Peyer's patch (tissue), 4 donors: ENCODE results near the gene IQGAP2. TPM values are rescaled to one million over a fixed set of nuclear protein-coding genes. Genes with fewer than 3 reads are reported as not detected.
"Not testable (repeated sequence)": the region's sequence is repeated elsewhere in the genome, so short reads cannot be mapped to it uniquely, and the experiment has no call there.

ENCODE experiments used
- DNase-seq, 3 donors: peaks; one replicate each; pipeline ENCODE4 v3.0.0-alpha.2; 2017 to 2019
- H3K27ac ChIP-seq, 4 donors: fragments of 200-600 bp; sonication (generic); one replicate each; pipeline ENCODE4 v1.5.1; 2016 to 2019
- H3K27me3 ChIP-seq, 2 donors: fragments of 200-600 bp; sonication (generic); one replicate each; pipeline ENCODE4 v1.5.1; 2019
- H3K36me3 ChIP-seq, 3 donors: fragments of 200-600 bp; sonication (generic); one replicate each; pipeline ENCODE4 v1.5.1; 2016 to 2019
- H3K4me1 ChIP-seq, 4 donors: fragments of 200-600 bp; sonication (generic); one replicate each; pipeline ENCODE4 v1.5.1; 2016 to 2019
- H3K4me3 ChIP-seq, 4 donors: fragments of 200-600 bp; sonication (generic); 1 replicate in 3 of 4; 2 replicates in 1 of 4; pipeline ENCODE4 v1.5.1; 2016 to 2019; ENCODE audit warnings: mild to moderate bottlenecking in 1 of 4
- H3K9me3 ChIP-seq, 4 donors: fragments of 200-600 bp; sonication (generic); one replicate each; pipeline ENCODE4 v1.5.1; 2016 to 2019; ENCODE audit warnings: mild to moderate bottlenecking in 1 of 4
- CTCF ChIP-seq, 6 experiments: fragments of 450-650 bp in 4 of 6; fragments of 200-600 bp in 2 of 6; sonication (generic) in 1 of 6; IDR thresholded peaks; one replicate each; pipeline ENCODE4 v1.5.1; 2017 to 2019; ENCODE audit warnings: antibody characterized with exemption in 6 of 6, mild to moderate bottlenecking in 3 of 6, moderate library complexity in 1 of 6
- POLR2A ChIP-seq, 2 donors: fragments of 450-650 bp; IDR thresholded peaks; one replicate each; pipeline ENCODE4 v1.5.1; 2017; ENCODE audit warnings: antibody characterized with exemption in 2 of 2, mild to moderate bottlenecking in 2 of 2, moderate library complexity in 2 of 2
- total RNA-seq, 4 donors: library from RNA; depleted of rRNA; stranded (reverse); fragments of >200 nt; gene quantifications; one replicate each; pipeline ENCODE4 v1.1.0, GENCODE V29; 2016

The IQGAP2 gene
- total RNA-seq, 4 donors from 2014 or later = 58.6 to 110 (median 84.7) TPM

GRCh38 chr5:76427206-76428140, 24.4 kb downstream of the IQGAP2 start:
- H3K27ac ChIP-seq = no peak overlapping the region
- H3K36me3 ChIP-seq = no peaks in the 10 kb centered on the region
- H3K4me1 ChIP-seq = peaks cover 0 to 10% (median 0%) of the 10 kb centered on the region in 4 donors
- no peak overlapping the region for H3K4me3 ChIP-seq
- DNase-seq = no peak
- no peaks in the 10 kb centered on the region for H3K9me3 ChIP-seq
- TF ChIP-seq CTCF (IDR thresholded peaks at IDR 0.05) (no peak), POLR2A (IDR thresholded peaks at IDR 0.05) (no peak)
- H3K27me3 ChIP-seq = no peaks in the 10 kb centered on the region

- H3K9me3 ChIP-seq, H3K27me3 ChIP-seq, H3K36me3 ChIP-seq, H3K4me3 ChIP-seq, H3K27ac ChIP-seq, DNase-seq: not testable (repeated sequence)
- peaks cover 0 to 10% (median 0%) of the 10 kb centered on the region in 4 donors for H3K4me1 ChIP-seq
Measured at GRCh38 chr5:76428550-76428949, 25.5 kb downstream of the IQGAP2 start.

DNA sequence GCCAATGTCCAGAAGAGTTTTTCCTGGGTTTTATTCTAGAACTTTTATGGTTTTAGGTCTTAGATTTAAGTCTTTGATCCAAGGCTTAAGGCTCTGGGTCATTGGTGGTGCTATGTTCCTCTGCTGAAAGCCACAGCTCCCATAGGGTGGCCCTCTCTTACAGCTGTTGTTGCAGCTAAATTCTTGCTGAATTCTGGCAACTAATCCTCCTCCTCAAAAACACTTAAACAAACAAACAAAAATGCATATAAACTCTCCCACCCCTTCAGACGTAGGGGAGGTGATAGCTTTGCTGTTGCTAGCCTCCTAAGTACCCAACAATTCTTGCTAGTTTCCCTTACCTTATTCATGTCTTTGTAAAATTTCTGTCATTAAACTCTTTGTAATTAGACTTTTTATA, 30.2 kb downstream of the IQGAP2 start:
- no peak overlapping the region for H3K4me3 ChIP-seq
- H3K27ac ChIP-seq = no peak overlapping the region
- H3K27me3 ChIP-seq = no peaks in the 10 kb centered on the region
- H3K4me1 ChIP-seq = no peaks in the 10 kb centered on the region
- no peak for DNase-seq
- H3K36me3 ChIP-seq = no peaks in the 10 kb centered on the region
- TF ChIP-seq CTCF (IDR thresholded peaks at IDR 0.05) (no peak), POLR2A (IDR thresholded peaks at IDR 0.05) (no peak)
- no peaks in the 10 kb centered on the region for H3K9me3 ChIP-seq

DNA sequence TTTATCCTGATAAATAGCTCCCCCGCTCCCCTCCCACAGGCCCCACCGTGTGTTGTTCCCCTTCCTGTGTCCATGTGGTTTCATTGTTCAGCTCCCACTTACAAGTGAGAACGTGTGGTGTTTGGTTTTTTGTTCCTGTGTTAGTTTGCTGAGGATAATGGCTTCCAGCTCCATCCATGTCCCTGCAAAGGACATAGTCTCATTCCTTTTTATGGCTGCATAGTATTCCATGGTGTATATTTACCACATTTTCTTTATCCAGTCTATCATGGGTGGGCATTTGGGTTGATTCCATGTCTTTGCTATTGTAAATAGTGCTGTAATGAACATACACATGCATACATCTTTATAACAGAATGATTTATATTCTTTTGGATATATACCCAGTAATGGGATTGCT, 34.4 kb downstream of the IQGAP2 start:
- H3K27ac ChIP-seq, H3K27me3 ChIP-seq, H3K36me3 ChIP-seq, H3K9me3 ChIP-seq, DNase-seq, H3K4me1 ChIP-seq, H3K4me3 ChIP-seq: not testable (repeated sequence)

GRCh38 chr5:76438025-76438424, 34.9 kb downstream of the IQGAP2 start:
- Histone ChIP-seq H3K4me1 (no peaks in the 10 kb centered on the region), H3K27me3 (no peaks in the 10 kb centered on the region), H3K4me3 (no peak overlapping the region), H3K9me3 (no peaks in the 10 kb centered on the region), H3K36me3 (no peaks in the 10 kb centered on the region), H3K27ac (no peak overlapping the region)
- TF ChIP-seq CTCF (IDR thresholded peaks at IDR 0.05) (no peak), POLR2A (IDR thresholded peaks at IDR 0.05) (no peak)
- no peak for DNase-seq

DNA sequence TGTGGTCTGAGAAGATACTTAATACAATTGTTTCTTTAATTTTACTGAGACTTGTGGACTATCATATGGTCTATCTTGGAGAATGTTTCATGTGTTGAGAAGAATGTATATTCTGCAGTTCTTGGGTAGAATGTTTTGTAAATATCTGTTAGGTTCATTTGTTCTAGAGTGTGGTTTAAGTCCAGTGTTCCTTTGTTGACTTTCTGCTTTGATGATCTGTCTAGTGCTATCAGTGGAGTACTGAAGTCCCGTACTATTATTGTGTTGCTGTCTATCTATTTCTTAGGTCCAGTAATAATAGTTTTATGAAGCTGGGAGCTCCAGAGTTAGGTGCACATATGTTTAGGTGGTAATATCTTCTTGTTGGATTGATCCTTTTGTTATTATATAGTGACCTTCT, 36.1 kb downstream of the IQGAP2 start:
- no peaks in the 10 kb centered on the region for H3K36me3 ChIP-seq
- TF ChIP-seq CTCF (IDR thresholded peaks at IDR 0.05) (no peak), POLR2A (IDR thresholded peaks at IDR 0.05) (no peak)
- no peak for DNase-seq

More for the DNA sequence above, 36.1 kb downstream of the IQGAP2 start:
- Histone ChIP-seq H3K27me3 (no peaks in the 10 kb centered on the region), H3K27ac (no peak overlapping the region), H3K9me3 (no peaks in the 10 kb centered on the region), H3K4me1 (no peaks in the 10 kb centered on the region), H3K4me3 (no peak overlapping the region)
